ENCODE measurements around the gene PNMA8A.

Gene PNMA8A

DNA sequence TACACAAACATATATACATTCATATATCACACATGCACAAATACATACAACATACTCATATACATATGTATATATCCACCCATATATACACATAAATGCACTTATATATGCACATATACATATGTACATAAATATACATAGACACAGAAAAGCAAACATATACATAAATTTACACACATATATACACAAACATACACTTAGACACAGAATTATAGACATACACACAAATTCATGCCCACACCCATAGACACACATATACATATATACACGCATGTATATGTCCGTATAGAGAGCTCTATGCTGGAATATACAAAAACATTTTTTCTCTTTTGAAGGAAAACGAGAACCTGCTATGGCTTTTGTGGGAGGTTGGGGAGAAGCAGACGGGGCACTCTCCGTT, 20.6 kb downstream of the PNMA8A start:
- no peak for TF ChIP-seq CTCF (IDR thresholded peaks at IDR 0.05; ENCODE audit: borderline replicate concordance, control extremely low read depth, extremely low read depth, insufficient read depth, missing control alignments)
- in situ Hi-C loops (cut with MboI; ENCODE audit: low sequenced_read_pairs, unreplicated experiment), result no loop called here
- no peak for DNase-seq (ENCODE audit: low spot score)

GRCh38 chr19:46449228-46449627, 22.1 kb downstream of the PNMA8A start:
- DNase-seq (ENCODE audit: low spot score), result no peak
- TF ChIP-seq CTCF (IDR thresholded peaks at IDR 0.05; ENCODE audit: borderline replicate concordance, control extremely low read depth, extremely low read depth, insufficient read depth, missing control alignments), result no peak

DNA sequence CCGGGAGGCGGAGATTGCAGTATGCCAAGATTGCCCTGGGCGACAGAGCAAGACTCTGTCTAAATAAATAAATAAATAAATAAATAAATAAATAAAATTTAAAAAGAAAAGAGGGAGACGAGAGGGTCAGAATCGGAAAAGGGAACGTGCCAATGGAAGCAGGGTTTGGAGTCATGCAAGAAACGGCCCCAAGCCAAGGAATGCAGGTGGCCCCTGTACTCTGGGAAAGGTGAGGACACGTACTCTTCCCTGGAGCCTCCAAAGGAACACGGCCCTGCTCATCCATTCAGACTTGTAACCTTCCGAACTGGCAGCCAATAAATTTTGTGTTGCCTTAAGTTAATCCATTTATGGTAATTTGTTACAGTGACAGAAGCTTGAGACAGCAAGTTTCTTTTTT, 22.8 kb downstream of the PNMA8A start:
- TF ChIP-seq CTCF (IDR thresholded peaks at IDR 0.05; ENCODE audit: borderline replicate concordance, control extremely low read depth, extremely low read depth, insufficient read depth, missing control alignments), result no peak
- no peak for DNase-seq (ENCODE audit: low spot score)
- in situ Hi-C loops (cut with MboI; ENCODE audit: low sequenced_read_pairs, unreplicated experiment), result no loop called here

More at GRCh38 chr19:46449228-46449627, 22.1 kb downstream of the PNMA8A start:
- in situ Hi-C loops (cut with MboI; ENCODE audit: low sequenced_read_pairs, unreplicated experiment), result no loop called here

DNA sequence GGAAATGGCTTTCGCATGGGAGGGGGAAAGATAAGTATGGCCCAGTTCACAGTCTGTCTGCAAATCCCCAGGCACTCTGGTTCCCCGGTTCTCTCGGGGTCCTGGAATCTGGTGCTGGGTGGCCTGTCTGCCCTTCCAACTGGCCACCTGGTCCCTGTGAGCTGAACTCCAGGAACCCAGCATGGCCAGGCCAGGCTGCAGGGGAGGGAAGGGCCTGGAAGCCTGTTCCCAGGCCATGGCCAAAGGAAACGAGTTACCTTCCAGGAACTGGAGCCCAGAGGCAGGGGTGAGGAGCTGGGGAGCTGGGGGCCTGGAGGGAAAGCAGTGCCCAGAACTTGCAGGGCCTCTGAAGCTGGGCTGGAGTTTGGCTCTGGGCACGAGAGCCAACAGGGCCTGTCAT, 23.5 kb downstream of the PNMA8A start:
- no peak for TF ChIP-seq CTCF (IDR thresholded peaks at IDR 0.05; ENCODE audit: borderline replicate concordance, control extremely low read depth, extremely low read depth, insufficient read depth, missing control alignments)
- in situ Hi-C loops (cut with MboI; ENCODE audit: low sequenced_read_pairs, unreplicated experiment), result no loop called here
- no peak for DNase-seq (ENCODE audit: low spot score)

DNA sequence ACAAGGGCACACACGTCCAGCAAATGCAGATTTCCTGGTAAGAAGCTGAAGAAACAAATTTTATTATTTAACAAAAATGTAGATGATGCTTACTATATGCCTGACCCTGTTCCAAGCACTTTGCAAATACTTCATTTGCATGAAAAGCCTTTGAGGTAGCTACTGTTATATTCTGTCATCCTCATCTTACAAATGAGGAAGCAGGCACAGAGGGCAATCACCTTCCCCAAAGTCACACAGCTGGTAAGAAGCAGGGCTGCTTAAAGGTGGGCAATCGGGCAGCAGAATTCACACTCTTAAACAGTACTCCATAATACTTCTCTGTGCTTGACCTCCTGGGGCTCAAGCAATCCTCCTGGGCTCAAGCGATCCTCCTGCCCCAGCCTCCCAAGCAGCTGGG, 24.4 kb downstream of the PNMA8A start:
- TF ChIP-seq CTCF (IDR thresholded peaks at IDR 0.05; ENCODE audit: borderline replicate concordance, control extremely low read depth, extremely low read depth, insufficient read depth, missing control alignments), result no peak
- DNase-seq (ENCODE audit: low spot score), result no peak
- in situ Hi-C loops (cut with MboI; ENCODE audit: low sequenced_read_pairs, unreplicated experiment), result no loop called here

DNA sequence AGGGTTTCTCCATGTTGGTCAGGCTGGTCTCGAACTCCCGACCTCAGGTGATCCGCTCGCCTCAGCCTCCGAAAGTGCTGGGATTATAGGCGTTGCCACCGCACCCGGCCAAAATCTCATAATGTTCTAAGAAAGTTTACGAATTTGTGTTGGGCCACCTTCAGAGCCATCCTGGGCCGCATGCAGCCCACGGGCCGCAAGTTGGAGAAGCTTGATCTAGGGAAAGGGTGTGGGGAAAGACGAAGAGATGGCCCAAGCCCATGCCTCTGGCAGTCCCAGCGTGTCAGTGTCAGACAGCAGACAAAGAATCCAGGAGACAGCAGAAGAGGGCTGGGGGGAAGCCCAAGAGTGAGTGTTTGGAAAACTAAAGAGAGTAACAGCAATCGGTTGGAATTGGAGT, 25.3 kb downstream of the PNMA8A start:
- in situ Hi-C loops (cut with MboI; ENCODE audit: low sequenced_read_pairs, unreplicated experiment), result no loop called here
- TF ChIP-seq CTCF (IDR thresholded peaks at IDR 0.05; ENCODE audit: borderline replicate concordance, control extremely low read depth, extremely low read depth, insufficient read depth, missing control alignments), result no peak
- DNase-seq (ENCODE audit: low spot score), result no peak

Data from GM13976 (cell line).